ENCODE data around the gene ACD.

ACD gene

DNA sequence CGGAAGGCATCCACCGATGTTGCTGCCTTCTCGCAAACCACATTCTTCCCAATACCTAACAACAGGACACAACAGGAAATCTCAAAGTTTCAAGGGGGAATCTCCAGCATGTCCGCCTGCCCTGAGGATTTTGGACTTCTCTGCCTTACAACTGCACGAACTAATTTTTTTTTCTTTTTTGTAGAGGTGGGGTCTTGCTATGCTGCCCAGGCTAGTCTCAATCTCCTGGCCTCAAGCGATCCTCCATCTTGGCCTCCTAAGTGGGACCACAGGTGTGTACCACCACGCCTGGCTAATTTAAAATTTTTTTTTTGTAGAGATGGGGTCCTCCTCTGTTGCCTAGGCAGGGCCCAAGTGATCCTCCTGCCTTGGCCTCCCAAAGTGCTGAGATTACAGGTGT, 15.9 kb upstream of the ACD start:
- DNase-seq (ENCODE audit: low read depth), result no peak

DNA sequence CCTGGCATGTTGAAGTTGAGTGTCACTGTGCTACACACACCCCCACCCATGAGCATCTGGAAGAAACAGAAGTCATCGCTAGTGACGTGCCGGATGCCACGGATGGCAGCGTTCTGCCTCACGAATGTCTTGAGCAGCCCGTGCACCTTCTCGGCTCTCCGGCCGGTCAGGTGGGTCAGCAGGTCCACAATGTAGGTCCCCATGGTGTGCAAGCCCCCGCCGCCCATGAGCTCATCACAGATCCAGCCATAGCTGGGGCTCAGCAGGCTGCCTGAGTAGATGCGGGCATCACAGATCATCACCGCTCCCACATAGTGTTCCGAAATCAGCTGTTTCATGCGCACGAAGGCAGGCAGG, 15.5 kb upstream of the ACD start:
- DNase-seq (ENCODE audit: low read depth), result no peak

DNA sequence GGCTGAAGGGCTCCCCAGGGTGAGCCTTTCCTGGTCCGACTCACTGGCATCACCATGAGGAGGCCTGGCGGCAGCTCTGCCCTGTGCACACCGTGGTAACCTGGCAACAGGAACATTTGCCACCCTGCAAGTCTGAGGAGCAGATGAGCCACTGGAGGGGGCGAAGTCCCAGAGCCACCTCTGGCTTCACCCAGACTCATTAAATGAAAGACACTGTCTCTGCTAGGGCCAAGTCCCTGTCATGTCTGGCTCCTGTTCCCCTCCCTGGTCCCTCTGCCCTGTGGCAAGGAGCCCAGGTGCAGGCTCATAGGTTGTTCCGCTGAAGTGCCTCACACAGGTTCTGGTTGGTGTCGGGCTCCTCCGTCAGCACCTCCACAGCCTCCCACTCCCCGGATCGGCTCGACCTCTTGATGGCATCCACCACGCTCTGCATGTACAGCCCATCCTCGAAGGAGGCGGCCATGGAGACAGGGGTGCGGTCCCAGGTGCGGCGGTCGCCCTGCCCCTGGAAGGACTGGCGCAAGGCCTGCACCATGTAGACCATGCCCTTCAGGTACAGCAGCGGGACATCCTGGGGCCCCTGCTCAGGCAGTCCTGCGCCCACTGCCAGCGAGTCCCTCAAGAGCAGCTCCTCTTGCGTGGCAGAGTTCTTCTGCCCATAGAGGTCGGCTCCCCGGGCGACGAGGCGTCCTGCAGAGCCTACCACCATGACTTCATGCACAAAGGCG, 15.0 kb upstream of the ACD start:
- no peak for DNase-seq (ENCODE audit: low read depth)

DNA sequence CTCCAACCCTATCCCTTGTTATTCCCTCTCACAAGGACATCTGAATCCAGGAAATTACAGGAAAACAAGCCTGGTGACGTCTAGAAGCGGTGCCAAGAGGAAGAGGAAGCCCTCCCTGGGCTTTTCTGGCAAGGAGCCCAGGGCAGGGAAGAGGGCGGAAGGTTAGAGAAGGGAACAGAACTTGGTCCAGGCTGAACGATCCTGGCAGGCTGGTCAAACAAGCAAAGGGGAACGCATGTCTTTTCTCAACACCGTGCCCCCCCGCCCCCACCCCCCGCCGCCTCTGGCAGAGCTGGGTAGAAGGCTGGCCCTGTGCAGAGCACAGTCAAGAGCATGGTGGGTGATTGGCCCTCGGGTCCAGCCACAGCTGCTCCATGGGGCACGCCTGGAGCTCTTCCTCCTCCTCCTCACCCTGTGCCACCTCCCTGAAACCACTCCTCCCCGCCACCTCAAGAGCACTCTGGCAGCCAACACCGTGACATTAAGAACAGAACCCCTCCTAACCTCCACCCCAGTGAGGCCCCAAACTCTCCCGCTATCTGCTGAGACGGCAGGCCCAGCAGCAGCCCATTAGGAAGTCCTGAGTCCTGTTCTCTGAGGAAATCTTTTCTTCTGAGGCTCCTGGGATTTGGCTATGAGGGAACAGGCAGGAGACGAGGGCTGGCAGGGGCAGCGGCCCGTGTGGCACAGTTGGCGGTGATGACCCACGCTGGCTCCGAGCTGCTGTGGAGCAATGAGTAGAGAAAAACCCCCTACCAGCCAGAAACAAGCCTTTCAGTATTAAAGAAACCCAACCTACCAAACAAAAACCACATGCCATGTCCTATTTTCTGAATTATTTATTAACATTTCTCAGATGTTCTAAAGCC, 13.9 kb upstream of the ACD start:
- DNase-seq (ENCODE audit: low read depth), result no peak

DNA sequence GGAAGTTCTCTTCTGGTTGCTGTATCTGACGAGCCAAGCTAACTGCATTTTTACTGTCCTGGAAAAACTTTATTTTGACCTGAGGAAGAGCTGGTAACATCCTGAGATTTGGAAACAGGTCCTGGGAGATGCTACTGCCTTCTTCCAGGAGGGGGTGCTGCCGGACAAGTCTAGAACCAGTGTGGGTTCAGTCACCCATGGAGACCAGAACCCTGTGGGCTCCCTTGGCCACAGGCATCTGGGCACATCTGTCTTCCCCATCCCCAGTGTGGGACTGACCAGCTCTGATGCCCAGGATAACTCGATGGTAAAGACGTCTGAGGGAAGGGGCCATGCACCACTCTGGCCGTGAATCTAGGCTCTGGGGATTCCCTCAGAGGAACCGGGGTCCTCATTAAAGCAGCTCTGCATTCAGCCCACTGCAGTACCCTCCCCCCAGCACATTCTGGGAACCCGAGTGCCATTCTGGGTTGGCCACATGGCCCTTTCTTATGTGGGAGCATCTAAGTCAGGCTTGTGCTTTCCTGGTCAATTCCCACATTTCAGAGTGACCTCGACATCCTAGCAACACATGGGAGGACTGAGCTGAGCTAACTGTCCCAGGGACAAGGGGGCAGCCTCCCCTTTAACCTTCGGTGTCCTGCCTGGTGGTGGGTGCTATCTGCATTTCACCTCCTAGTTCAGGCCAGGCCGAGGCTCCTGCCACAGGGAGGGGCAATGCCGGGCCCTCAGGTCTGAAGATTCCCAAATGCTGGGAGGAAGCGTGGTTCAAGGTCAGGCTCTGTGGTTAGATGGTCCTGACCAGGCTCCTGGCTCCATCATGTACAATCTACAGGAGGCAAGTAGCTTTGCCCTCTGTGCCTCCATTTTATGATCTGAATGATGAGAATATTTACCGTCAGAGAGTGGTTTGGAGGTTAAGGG, 12.9 kb upstream of the ACD start:
- no peak for DNase-seq (ENCODE audit: low read depth)

DNA sequence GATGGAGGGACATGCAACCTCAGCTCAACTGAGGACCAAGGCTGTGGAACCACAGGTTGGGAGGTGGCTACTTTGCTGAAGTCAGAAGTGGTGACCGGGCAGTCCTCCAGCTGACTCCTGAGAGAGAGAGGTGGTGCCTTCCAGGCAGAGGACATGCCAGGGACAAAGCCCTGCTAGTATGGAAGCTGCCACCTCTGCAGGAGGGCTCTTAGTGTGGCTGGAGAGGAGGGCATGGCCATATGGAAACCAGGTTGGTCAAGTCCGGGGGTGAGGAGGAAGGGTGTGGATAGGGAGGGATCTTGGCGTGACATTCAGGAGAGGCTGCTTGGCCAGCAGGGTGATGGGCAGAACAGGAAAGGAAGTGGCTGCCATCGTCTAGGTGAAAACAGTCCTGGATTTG, 12.2 kb upstream of the ACD start:
- no peak for DNase-seq (ENCODE audit: low read depth)

DNA sequence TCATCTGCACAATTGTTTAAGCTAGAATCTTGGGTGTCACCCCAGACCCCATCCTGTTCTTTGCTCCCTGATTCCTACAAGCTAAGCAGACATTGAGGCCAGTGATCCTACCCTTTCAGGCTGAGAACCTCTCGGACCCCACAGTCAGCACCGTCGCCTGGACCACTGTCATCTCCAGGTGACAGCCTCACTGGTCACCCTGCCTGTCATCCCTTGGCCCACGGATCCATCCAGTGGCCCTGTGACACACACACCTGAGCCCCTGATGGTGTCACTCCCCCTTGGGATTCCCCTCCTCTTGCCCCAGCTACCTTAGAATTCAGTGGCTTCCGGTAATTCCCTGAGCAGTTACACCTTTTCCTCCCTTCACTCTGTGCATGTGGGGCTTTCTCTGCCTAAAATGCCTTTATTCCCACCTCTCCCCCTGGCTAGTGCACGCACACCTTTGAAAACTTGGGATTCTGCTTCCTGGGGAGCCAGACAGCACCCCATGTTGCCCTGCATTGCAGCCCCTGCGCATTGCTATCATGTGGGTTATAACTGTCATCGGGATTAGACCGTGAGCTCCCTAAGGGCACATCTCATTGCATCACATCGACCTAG, 9.5 kb upstream of the ACD start:
- no peak for DNase-seq (ENCODE audit: low read depth)

DNA sequence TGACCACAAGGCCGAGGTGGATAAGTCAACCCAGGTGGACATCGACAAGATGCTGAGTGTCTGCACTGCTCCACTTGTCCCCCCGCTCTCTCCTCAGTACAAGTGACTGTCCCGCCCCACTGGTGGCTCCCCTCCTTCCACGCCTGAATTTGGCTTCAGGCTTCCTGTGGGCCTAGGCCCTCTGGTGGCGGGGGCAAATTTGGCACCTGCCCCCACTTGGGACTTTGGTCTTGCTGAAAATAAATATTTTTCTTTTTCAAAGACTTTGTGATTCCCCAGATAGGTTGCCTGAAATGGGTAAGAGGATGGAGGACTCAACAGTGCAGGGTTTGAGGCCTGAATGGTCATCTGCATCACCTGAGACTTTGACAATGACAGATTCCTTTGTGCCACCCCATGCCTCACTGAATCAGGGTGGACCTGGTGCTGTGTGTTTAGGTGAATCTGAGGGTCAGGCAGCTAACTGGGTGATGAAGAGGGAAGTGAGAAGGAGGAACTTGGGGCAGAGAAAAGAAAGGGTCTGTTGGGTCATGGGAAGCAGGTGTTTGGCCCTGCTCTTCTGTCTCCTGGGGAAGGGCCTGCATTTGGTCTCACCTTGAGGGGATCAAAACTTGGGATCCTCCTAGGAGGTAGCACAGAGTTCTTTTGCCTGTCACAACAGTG, 8.6 kb upstream of the ACD start:
- no peak for DNase-seq (ENCODE audit: low read depth)

DNA sequence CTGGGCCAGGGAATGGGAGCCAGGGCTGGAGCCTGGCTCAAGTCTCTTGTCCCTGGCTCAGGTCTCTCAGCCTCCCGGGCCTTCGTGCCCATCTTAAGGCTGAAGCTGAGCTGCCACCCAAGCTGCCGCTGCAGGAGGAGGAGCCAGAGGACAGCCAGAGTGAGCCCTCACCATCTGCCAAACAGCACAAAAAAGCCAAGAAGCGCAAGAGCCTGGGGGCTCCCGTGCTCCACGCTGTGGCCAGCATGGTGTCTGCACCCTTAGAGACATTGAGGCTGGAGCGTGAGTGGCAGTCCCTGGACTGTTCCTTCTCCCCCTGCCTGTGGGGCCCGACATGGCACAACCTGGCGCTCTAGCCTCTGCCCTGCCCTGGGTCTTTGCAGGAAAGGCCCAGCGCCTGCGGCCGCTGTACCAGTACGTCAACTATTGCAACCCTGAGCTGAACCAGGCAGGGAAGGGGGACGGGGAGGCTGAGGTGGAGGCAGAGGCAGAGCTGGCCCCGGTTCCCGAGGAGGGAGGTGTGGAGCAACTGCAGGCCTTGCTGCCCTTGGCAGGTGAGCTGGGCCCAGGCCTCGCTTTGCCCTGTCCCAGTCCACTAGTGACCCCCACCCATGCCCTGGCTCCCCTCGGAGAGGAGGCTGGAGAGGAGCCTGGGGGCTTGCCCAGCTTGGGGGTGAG, 7.9 kb upstream of the ACD start:
- DNase-seq (ENCODE audit: low read depth), result peak; percentile 72

DNA sequence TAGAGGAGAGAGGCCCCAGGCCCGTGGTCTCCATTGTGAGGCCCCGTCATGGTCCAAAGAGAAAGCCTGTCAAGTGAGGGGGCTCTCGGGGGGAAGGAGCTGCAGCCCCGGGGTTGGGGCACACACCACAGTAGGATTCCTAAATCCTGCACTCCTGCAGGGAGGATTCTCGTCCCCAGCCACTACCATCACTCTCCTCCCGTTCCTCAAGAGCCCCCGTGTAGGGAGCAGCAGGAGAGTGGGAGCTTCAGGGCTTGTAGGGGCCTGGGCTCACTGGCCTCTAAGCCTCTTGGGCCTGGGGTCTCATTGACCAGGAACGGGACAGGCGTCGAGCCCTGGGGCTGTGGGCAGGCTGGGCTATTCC, 7.4 kb upstream of the ACD start:
- DNase-seq (ENCODE audit: low read depth), result no peak

DNA sequence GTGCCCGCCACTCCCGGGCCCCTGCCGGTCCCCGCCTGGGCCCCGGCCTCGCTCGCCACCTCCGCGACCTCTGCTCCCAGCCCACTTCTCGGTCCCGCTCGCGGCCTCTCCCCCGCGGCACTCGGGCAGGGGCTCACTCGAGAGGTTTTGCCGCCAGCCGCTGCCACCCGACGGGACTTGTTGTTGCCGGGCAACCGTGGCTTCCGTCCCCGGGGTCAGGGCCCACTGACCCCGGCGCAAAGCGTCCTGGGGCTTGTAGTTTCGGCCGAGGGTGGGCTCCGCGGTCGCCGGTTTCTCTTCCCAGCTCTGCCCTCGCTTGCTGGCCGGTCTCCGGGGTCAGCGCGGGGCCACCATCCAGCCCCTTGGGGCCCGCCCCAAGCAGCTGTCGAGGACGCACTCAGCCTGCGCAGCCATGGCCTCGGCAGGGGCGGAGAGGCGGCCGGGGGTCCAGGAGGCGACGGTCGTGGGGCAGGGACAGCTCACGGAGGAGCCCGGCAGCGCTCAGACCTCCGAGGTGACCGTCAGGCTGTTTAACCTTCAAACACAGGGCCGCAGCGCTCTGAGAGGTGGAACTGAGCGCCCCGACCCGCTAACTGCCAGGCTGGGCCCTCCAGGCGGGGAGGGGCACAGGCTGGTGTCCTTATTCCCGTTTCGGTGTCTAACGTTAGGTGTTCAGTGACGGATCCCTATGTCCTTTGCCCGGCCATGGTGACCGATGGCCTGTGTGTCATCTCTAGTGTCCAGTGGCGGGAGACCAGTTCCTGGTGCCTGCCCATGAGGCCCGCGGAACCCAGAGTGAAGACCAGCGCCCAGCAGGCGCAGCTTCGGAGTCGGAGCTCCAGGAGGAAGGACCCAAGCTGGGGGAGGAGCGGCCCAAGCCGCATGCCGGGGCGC, 6.7 kb upstream of the ACD start, which contains the start of the genes C16orf86 and ENKD1:
Gene C16orf86 (plus strand): TSS at position 256 of the 894 bp plus-strand sequence. CDS start 157 bp downstream, at position 413.
Gene ENKD1 (minus strand): TSS at position 192 of the 894 bp plus-strand sequence. CDS start 308 bp downstream, outside the sequence.
- peak; percentile 68 for DNase-seq (ENCODE audit: low read depth)

DNA sequence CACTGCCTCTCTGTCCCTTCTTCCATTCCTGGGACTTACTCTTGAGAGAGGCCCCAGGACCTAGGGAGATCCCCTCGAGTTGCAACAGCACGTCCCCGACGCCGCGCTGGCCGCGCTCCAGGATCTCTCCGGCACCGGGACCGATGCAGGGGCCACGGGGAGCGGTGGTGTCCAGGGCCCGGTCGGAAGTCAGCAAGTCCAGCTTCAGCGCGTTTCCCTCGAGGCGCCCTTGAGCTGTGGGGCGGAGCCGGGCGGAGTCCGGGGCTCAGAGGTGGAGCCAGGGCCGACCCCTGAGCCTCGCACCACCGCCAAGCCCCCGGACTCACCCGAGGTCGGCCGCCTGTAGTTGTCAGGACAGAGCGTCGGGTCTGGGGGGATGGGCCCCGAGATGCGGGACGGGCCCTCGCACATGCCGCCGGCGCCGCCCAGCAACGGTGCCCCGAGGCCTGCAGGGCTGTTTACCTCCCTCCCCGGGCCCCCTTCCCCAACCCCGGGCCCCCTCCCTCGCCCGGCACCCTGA, 6.0 kb upstream of the ACD start:
- no peak for DNase-seq (ENCODE audit: low read depth)

DNA sequence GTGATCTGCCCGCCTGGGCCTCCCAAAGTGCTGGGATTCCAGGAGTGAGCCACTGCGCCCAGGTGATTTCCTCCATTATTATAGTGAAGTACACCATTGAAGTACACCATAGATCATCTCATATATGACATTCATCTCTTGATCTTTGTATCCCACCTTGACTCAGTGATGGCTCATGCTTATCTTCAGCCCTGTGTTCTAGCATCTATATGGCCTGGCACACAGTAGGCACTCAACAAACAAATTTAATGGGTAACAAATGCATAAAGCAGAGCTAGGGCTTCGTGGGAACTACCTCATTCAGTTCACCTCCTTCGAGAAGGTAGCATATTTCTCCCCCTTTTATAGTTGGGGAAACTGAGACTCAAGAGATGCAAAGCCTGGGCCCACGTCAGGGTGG, 5.5 kb upstream of the ACD start:
- no peak for DNase-seq (ENCODE audit: low read depth)

DNA sequence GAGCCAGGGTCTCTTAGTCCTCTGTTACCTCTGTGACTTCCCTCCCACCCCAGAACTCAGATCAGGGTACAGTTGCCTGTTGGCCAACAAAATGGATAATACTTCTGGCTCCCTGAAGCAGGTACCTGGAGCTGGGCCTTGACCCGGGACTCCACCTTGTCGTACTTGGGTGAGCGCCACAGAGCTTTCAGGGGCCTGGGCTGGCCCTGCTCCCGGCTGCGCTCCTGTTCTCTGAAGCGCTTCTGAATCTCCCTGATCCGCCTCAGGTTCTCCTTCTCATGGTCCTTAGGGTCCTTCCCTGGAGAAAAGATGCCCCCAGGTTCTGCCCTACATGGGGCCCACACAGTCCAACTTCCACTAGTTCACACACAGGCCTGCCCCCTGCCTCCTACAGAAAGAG, 4.8 kb upstream of the ACD start:
- DNase-seq (ENCODE audit: low read depth), result no peak

DNA sequence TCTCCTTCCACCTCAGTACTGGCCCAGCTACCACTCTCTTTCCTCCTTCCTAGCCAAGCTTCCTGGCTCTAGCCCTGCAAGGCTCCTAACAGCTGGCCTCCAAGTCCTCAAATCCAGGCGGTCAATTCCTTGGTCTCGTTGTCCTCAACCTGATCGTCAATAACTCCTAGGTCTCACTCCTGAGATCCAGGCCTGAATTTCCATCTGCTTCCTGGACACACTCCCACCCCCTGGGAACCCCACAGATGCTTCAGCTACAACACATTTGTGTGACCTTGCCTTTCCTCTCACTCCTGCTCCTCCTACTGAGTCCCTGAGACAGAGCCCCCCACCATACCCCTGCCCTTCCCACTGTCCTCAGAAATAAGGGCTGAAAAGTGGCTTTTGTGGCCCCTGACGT, 4.2 kb upstream of the ACD start:
- no peak for DNase-seq (ENCODE audit: low read depth)

DNA sequence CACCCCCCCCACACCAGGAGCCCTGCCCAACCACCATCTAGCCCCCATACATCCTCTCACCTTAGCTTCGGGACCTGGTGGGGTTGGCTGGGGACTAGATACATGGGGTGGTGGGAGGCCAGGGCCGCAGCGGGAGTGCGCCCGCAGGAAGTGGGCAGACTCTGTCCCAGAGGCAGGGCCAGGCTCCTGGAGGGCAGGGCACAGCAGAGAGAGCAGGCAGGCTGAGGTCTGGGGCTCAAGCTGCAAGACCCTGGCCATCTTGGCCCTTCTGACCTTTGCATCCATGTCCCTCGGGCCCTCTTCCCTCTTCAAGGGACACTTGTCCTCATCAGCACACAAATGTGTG, 3.8 kb upstream of the ACD start:
- DNase-seq (ENCODE audit: low read depth), result no peak

DNA sequence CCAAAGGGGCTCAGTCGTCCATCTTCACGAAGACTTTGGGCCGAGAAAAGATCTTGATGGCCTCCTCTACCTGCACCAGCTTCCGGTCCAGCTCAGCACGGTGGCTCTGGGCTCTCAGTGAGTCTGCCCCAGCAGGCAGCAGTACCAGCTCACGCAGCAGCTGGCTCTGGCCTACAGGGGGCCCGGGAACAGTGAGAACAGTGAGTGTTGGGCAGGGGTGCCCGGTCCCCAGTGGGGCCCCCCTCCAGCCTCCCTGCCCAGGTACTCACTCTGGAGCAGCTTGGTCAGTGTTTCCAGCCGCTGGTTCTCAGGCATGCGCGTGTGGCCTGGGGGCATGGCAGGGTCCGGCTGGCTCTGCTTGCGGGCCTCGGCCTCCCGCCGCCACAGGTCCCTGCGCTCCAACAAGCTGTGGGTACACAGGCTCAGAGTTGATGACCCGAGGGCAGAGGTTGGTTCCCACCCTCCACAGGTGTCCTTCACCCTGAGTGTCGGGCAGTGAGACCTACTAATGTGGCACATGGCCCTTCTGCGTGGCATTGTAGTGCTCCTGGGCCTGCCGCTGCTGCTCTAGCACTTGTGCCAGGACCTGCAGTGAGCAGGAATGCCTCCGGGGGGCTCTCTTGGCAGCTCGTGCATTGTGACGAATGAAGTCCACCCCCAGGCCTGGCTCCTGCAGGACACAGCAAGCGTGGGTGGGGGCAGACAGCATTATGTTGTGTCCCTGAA, 3.3 kb upstream of the ACD start:
- DNase-seq (ENCODE audit: low read depth), result no peak

DNA sequence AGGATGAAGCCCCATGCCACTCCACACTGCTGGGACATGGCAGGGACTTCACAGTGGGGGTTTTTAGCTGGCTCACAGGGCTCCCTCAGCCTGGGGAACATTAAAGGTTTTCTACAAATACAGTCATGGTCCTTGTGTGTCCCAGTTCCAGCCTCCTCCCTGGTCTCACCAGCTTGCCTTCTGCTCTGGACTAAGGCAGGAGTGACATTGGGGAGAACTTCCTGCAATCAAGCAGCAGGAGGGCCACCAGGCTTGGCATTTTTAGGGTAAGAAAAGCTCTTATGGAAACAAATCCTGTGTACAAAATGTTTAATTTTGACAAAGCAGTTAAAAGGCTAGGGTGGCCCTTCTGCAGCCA, 2.6 kb upstream of the ACD start:
- DNase-seq (ENCODE audit: low read depth), result no peak
